Measurements from ENCODE around the gene ALDH1A3. TPM values are rescaled to one million over a fixed set of nuclear protein-coding genes. Genes with fewer than 3 reads are reported as not detected.
A peak's percentile ranks its signal among the peaks of the same experiment; 100 is the strongest.

The ALDH1A3 gene
- total and polyA plus RNA-seq, 8 donors, result 6.7 to 16.3 (median 8.9) TPM

- Histone ChIP-seq H3K4me3 (no peak overlapping the region), H3K9me3 (no peaks in the 10 kb centered on the region), H3K4me1 (no peaks in the 10 kb centered on the region), H3K27me3 (no peaks in the 10 kb centered on the region), H3K36me3 (peaks cover 0 to 2% (median 0%) of the 10 kb centered on the region in 3 donors), H3K27ac (no peak overlapping the region)
- no peak for TF ChIP-seq CTCF (IDR thresholded peaks at IDR 0.05)
- no peak for DNase-seq
- intact Hi-C loops (cut with DNase I), result no loop called here
- ATAC-seq, result no peak
- FAIRE-seq, result no peak
- 91 to 93% methylated on average over 5 of the region's 5 CpGs for WGBS, 2 donors
Measured at GRCh38 chr15:100951965-100952364, 72.3 kb downstream of the ALDH1A3 start.

DNA sequence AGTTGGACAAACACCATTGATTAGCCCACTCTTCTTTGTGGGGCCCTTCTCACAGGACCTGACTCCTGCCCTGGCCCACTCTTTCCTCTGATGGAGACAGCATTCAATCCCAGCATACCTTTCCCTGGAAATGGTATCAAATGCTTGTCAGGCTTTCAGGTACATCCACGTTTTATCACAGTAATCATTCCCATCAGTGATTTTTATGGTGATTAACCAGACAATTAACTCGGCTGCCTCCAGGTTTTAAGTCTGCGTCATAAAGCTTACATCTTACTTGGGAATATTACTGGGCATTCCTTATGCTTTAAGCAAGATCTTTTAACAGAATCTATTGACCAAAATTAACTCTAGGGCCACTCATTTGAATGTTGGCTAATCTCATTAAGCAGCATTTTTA lies 72.9 kb downstream of the ALDH1A3 start:
- intact Hi-C loops (cut with DNase I), result no loop called here
- H3K27ac ChIP-seq, result no peak overlapping the region
- FAIRE-seq, result no peak
- no peak for ATAC-seq
- WGBS, 2 donors, result 75 to 77% methylated on average over 3 of the region's 3 CpGs
- no peak for TF ChIP-seq CTCF (IDR thresholded peaks at IDR 0.05)
- no peaks in the 10 kb centered on the region for H3K4me1 ChIP-seq
- H3K27me3 ChIP-seq, result no peaks in the 10 kb centered on the region
- H3K4me3 ChIP-seq, result no peak overlapping the region
- peaks cover 0 to 2% (median 0%) of the 10 kb centered on the region in 3 donors for H3K36me3 ChIP-seq
- H3K9me3 ChIP-seq, result no peaks in the 10 kb centered on the region
- DNase-seq, result no peak

- intact Hi-C loops (cut with DNase I), result no loop called here
- DNase-seq (no peak), ATAC-seq (peak in 2 of 4 donors; percentile 12 to 28), FAIRE-seq (no peak)
- no peaks in the 10 kb centered on the region for H3K4me1 ChIP-seq
- WGBS, 2 donors, result 74 to 82% methylated on average over 10 of the region's 10 CpGs
- H3K4me3 ChIP-seq, result no peak overlapping the region
- no peaks in the 10 kb centered on the region for H3K27me3 ChIP-seq
- H3K36me3 ChIP-seq, result no peaks in the 10 kb centered on the region
- TF ChIP-seq CTCF (IDR thresholded peaks at IDR 0.05), result no peak
- no peak overlapping the region for H3K27ac ChIP-seq
- no peaks in the 10 kb centered on the region for H3K9me3 ChIP-seq
Measured at GRCh38 chr15:100958326-100959065, 78.9 kb downstream of the ALDH1A3 start.

- TF ChIP-seq CTCF (IDR thresholded peaks at IDR 0.05), result no peak
- Histone ChIP-seq H3K36me3 (no peaks in the 10 kb centered on the region), H3K4me3 (no peak overlapping the region), H3K9me3 (no peaks in the 10 kb centered on the region), H3K27me3 (no peaks in the 10 kb centered on the region), H3K27ac (no peak overlapping the region), H3K4me1 (no peaks in the 10 kb centered on the region)
- intact Hi-C loops (cut with DNase I), result no loop called here
- FAIRE-seq (no peak), DNase-seq (no peak), ATAC-seq (peak in 1 of 4 donors; percentile 29)
- WGBS, 2 donors, result 84 to 93% methylated on average over 14 of the region's 14 CpGs
Measured at GRCh38 chr15:100959066-100960050, 79.7 kb downstream of the ALDH1A3 start.

Other genes with a start within 250 kb of the ALDH1A3 start
- 10 to 100 TPM in 5 of 6 donors, 1 to 10 TPM in 1; 8.3 to 19.4 (median 11.7) TPM for gene LRRK1, start 39.5 kb downstream of the ALDH1A3 start, total RNA-seq
- 10 to 100 TPM in 1 of 2 donors, 1 to 10 TPM in 1; 4.3 to 10.6 TPM for gene LRRK1, start 39.5 kb downstream of the ALDH1A3 start, polyA plus RNA-seq

Measured in pancreas (tissue), 10 donors.